ENCODE data around the gene KCNH2. TPM values are rescaled to one million over a fixed set of nuclear protein-coding genes. Genes with fewer than 3 reads are reported as not detected.

KCNH2 gene
- total RNA-seq, 2 experiments from 2014 or later, result not detected

DNA sequence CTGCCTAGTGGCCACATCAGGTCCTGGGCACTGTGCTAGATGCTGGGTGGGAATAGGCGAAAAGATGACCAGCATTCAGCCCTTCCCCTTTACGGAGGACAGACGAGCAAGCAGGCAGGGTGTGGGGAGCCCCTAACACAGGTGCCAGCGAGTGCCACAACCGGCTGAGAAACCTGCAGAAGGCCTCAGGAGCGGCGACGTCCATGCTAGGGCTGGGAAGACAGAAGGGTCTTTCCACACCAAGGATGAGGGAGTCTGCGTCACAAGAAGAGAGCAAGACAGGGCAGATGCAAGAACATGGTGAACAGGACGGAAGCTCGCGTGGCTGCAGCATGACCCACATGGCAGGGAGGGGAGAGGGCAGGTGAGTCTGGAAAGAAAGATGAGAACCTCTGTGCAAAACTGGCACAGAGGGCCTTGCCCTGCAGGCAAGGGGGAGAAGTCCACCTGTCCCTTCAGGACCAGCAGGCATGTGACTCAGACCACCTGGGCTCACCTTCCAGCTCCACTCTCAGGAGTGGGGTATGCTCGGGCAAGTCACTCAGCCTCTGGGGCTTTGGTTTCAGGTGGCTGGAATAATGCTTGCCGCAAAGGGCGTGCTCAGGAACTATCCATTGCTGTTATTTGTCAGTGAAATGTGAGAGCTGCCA lies 36.6 kb downstream of the KCNH2 start:
- Mint-ChIP-seq H3K27me3 (ENCODE audit: low read depth) (peaks cover 14% of the 10 kb centered on the region), H3K27ac (peak overlapping the region; percentile 60), H3K4me3 (no peak overlapping the region), H3K36me3 (ENCODE audit: low read depth) (no peaks in the 10 kb centered on the region), H3K9me3 (ENCODE audit: insufficient read depth) (no peaks in the 10 kb centered on the region), H3K4me1 (ENCODE audit: low read depth) (peaks cover 41% of the 10 kb centered on the region)
- POLR2A ChIA-PET, result no interaction called here
- DNase-seq, result no peak
- no peak for ATAC-seq
- CTCF ChIA-PET, result interaction anchor here (0.7 kb wide), 1 partner anchor 43 kb away, joined by 3 read pairs; no protein-coding TSS in a partner anchor

DNA sequence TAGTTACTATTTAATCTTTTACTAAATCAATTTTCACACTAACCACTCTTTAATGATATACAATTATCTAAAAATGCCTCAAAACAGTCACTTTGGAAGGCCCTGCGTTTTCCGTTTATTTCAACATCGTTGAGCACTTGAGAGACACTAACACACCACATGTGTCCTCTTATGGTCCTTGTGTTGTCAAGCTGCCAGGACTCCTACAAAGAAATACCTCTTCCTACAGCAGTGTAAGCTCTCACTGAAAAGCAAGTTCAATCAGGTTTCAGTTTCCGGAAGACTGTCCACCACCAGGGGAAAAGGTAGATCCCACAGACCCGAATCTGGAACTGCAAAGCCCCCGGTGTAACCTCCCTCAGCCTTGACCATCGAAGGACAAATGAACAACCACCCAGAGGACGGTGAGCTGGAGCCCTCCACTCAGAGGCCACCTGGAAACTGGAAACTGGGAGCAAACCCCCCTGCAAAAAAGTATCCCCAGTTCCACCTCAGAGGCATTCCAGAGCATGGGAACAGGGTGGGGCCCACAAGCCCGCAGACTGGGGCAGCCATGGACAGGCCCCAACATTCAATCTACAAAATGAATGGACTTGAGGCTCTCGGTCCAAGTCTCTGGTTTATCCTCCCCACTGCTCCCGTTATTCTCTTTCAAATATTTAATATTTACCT lies 37.6 kb downstream of the KCNH2 start:
- Mint-ChIP-seq H3K27me3 (ENCODE audit: low read depth) (peaks cover 18% of the 10 kb centered on the region), H3K27ac (no peak overlapping the region), H3K4me1 (ENCODE audit: low read depth) (peaks cover 41% of the 10 kb centered on the region), H3K4me3 (no peak overlapping the region), H3K36me3 (ENCODE audit: low read depth) (no peaks in the 10 kb centered on the region), H3K9me3 (ENCODE audit: insufficient read depth) (no peaks in the 10 kb centered on the region)
- CTCF ChIA-PET, result interaction anchor here (1.3 kb wide), 1 partner anchor 171 kb away, joined by 3 read pairs; no protein-coding TSS in a partner anchor
- POLR2A ChIA-PET, result no interaction called here
- no peak for DNase-seq
- no peak for ATAC-seq

DNA sequence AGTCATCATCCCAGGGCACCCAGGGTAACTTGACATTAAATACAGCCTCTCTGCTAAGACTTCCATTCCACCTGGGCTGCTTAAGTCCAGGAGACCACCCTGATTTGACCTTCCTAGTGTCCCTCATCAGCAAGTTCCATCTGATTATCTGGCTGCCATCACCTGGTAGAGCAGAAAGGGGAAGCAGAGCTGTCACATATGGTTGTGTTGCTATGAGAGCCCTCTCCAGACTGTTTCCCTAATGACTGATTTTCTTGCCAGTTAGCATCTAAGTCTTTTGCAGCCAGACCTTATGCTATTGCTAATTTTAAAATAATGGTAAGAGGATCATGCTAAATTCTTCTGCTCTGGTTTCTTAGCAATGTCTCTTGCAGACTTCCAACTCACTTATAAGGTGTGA lies 38.7 kb downstream of the KCNH2 start:
- no peaks in the 10 kb centered on the region for H3K36me3 Mint-ChIP-seq (ENCODE audit: low read depth)
- no peaks in the 10 kb centered on the region for H3K9me3 Mint-ChIP-seq (ENCODE audit: insufficient read depth)
- H3K27me3 Mint-ChIP-seq (ENCODE audit: low read depth), result peaks cover 16% of the 10 kb centered on the region
- CTCF ChIA-PET, result interaction anchor here (1.1 to 1.3 kb wide), 3 partner anchors 23 to 172 kb away, joined by 3 to 4 read pairs (median 3); no protein-coding TSS in a partner anchor
- no peak for DNase-seq
- ATAC-seq, result no peak
- POLR2A ChIA-PET, result no interaction called here
- H3K4me3 Mint-ChIP-seq, result no peak overlapping the region
- no peak overlapping the region for H3K27ac Mint-ChIP-seq
- H3K4me1 Mint-ChIP-seq (ENCODE audit: low read depth), result peaks cover 41% of the 10 kb centered on the region

DNA sequence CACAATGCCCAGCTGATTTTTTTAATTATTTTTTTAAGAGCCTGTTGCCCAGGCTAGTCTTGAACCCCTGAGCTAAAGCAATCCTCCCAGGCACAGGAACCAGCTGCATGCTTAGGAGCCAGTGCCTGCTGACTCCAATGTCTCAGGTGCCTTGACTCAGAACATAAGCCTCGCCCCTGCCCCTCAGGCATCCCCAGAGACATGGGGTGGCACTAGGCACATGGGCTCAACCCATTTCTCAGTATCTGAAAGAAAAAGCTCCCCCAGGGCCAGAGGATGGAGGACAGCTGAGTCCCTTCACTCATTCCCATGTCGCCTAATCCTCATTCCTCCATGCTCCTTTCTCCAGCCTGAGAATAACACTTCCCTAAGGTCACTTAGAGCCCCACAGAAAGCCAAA lies 39.1 kb downstream of the KCNH2 start:
- Mint-ChIP-seq H3K9me3 (ENCODE audit: insufficient read depth) (no peaks in the 10 kb centered on the region), H3K4me1 (ENCODE audit: low read depth) (peaks cover 41% of the 10 kb centered on the region), H3K27me3 (ENCODE audit: low read depth) (peaks cover 16% of the 10 kb centered on the region), H3K4me3 (no peak overlapping the region), H3K36me3 (ENCODE audit: low read depth) (no peaks in the 10 kb centered on the region), H3K27ac (no peak overlapping the region)
- ChIA-PET POLR2A (no interaction called here), CTCF (interaction anchor here (1.1 to 1.7 kb wide), 4 partner anchors 23 to 61 kb away, joined by 3 to 6 read pairs (median 4); no protein-coding TSS in a partner anchor)
- ATAC-seq, result no peak
- DNase-seq, result no peak

DNA sequence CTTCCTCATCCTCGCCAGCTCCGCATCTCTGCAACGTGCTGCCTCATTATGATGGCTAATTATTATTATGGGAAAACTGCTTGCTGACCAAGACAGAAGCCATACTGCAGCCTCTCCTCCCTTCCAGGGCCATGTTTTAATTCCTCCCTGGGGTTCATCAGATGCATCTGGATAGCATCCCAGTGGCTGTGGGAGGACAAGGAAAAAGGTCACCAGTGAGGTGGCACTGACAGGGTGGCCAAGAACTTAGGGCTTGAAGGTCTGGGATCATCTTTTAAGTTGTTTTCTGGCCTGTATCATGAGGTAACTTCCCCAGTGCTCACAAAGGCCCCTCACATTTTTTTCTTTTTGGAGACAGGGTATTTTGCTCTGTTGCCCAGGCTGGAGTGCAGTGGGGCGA lies 39.6 kb downstream of the KCNH2 start:
- Mint-ChIP-seq H3K27me3 (ENCODE audit: low read depth) (peaks cover 16% of the 10 kb centered on the region), H3K4me1 (ENCODE audit: low read depth) (peaks cover 41% of the 10 kb centered on the region), H3K36me3 (ENCODE audit: low read depth) (no peaks in the 10 kb centered on the region), H3K27ac (no peak overlapping the region), H3K4me3 (no peak overlapping the region), H3K9me3 (ENCODE audit: insufficient read depth) (no peaks in the 10 kb centered on the region)
- CTCF ChIA-PET, result interaction anchor here (1.1 to 1.7 kb wide), 5 partner anchors 18 to 70 kb away, joined by 3 to 6 read pairs (median 4); no protein-coding TSS in a partner anchor
- ATAC-seq (no peak), DNase-seq (no peak)
- POLR2A ChIA-PET, result no interaction called here

DNA sequence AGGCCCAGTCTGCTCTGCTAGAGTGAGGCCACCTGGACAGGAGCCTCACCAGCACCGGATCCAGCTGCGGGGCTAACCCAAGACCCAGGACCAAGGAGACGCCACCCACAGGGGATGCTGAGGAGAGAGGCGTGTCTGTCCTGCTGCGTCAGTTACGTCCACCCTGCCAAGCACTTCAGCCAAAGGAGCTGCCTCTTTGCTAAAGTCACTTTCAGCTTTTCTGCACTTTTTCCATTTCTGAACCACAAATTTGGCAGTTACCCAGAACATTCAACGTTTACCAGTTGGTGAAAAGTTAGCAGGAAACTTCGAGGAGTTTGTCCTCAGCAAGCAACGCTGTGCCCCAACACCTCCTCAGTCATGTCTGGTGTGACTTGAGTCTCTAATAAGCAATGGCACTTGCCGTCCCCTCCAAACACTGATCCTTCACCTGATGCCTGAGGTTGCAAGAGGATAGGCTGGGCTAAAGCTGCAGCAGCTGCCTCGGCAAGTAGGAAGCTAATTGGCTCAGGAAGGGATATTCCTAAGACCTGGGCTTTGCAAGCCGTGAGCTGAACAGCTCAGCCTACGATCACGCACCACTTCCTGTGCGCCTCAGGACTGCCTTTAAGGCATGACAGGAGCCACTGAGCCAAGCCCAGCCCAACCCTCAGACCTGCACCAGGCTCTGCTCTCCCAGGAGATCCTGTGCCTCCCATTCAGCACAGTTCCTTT lies 40.1 kb downstream of the KCNH2 start:
- peak; percentile 63 for ATAC-seq
- peak; percentile 48 for DNase-seq
- Mint-ChIP-seq H3K9me3 (ENCODE audit: insufficient read depth) (no peaks in the 10 kb centered on the region), H3K27ac (no peak overlapping the region), H3K4me3 (peak overlapping the region; percentile 28), H3K27me3 (ENCODE audit: low read depth) (peaks cover 16% of the 10 kb centered on the region), H3K4me1 (ENCODE audit: low read depth) (peaks cover 39% of the 10 kb centered on the region), H3K36me3 (ENCODE audit: low read depth) (no peaks in the 10 kb centered on the region)
- ChIA-PET POLR2A (interaction anchor here (0.5 kb wide), 1 partner anchor 431 kb away, joined by 3 read pairs; no protein-coding TSS in a partner anchor), CTCF (interaction anchor here (1.1 to 1.7 kb wide), 5 partner anchors 18 to 70 kb away, joined by 3 to 6 read pairs (median 4); no protein-coding TSS in a partner anchor)

DNA sequence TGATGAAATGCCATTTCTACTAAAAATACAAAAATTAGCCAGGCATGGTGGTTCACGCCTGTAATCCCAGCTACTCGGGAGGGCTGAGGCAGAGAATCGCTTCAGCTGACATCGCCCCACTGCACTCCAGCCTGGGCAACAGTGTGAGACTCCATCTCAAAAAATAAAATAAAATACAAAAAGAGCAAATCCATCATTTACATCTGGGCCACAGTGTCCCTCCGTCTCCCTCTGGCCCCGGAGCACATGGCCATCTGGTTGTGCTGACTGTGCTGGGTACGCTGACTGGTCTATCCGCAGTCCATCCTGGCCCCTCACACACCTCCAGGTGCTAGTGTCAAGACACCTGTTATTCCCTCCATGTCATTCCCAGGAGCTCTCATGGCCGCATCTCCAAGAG lies 42.1 kb downstream of the KCNH2 start:
- no peak overlapping the region for H3K4me3 Mint-ChIP-seq
- H3K9me3 Mint-ChIP-seq (ENCODE audit: insufficient read depth), result no peaks in the 10 kb centered on the region
- H3K27me3 Mint-ChIP-seq (ENCODE audit: low read depth), result peaks cover 17% of the 10 kb centered on the region
- ATAC-seq, result no peak
- no peak overlapping the region for H3K27ac Mint-ChIP-seq
- ChIA-PET POLR2A (no interaction called here), CTCF (no interaction called here)
- peaks cover 26% of the 10 kb centered on the region for H3K4me1 Mint-ChIP-seq (ENCODE audit: low read depth)
- H3K36me3 Mint-ChIP-seq (ENCODE audit: low read depth), result no peaks in the 10 kb centered on the region
- DNase-seq, result no peak

DNA sequence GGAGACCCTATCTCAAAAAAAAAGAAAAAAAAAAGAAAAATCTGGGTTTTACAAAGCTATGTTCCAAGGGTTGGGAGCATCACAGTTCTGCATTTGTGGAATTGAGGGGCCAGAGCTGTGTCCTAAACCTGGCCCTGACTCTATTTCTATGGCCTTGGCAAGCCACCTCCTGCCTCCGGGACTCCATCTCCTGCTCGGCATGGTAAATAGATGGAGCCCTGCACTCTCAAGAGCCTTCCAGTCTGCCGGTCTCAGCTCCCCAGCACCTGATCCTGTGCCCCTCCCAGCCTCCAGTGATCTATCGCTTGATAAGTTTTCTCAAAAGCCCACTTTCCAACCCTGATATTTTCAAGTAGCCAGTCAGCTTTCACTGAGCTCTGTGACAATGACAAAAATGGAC lies 43.0 kb downstream of the KCNH2 start:
- H3K36me3 Mint-ChIP-seq (ENCODE audit: low read depth), result no peaks in the 10 kb centered on the region
- no peak overlapping the region for H3K4me3 Mint-ChIP-seq
- ChIA-PET POLR2A (interaction anchor here (0.6 kb wide), 3 partner anchors 66 to 1902 kb away, joined by 3 to 4 read pairs (median 3); no protein-coding TSS in a partner anchor), CTCF (no interaction called here)
- H3K27me3 Mint-ChIP-seq (ENCODE audit: low read depth), result peaks cover 17% of the 10 kb centered on the region
- DNase-seq (no peak), ATAC-seq (no peak)
- H3K9me3 Mint-ChIP-seq (ENCODE audit: insufficient read depth), result no peaks in the 10 kb centered on the region
- H3K4me1 Mint-ChIP-seq (ENCODE audit: low read depth), result peaks cover 29% of the 10 kb centered on the region
- no peak overlapping the region for H3K27ac Mint-ChIP-seq

DNA sequence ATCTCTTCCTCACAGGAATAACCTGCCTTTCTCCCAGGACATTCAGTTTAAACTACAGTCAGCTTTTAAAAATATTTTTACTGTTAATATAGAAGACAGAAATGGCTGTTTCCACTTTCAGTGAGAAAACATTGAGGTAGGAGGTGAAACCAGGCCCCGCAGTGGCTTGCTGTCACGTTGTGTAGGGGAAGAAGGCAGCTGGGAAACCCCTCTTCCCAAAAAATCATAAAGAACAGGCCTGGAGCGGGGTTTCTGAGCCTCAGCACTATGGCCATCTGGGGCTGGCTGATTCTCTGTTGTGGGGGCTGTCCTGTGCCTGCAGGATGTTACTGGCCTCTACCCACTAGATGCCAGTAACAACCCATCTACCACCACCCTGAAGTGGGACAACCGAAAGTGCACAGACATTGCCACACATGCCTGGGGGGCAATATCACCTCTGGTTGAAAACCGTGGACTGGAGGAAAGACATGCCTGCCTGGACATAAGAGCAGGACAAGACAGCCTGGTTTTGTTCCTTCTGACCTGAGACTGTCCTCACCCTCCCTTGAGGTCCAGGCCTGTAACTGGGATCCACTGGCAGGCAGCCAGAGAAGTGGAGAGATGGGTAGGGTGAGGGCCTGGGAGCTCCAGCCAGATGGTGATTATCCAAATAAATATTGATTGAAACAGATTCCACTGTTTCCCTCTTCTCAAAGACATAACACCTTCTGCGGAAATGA lies 43.9 kb downstream of the KCNH2 start:
- Mint-ChIP-seq H3K9me3 (ENCODE audit: insufficient read depth) (no peaks in the 10 kb centered on the region), H3K36me3 (ENCODE audit: low read depth) (no peaks in the 10 kb centered on the region), H3K4me1 (ENCODE audit: low read depth) (peaks cover 26% of the 10 kb centered on the region), H3K27ac (no peak overlapping the region), H3K4me3 (no peak overlapping the region), H3K27me3 (ENCODE audit: low read depth) (peaks cover 21% of the 10 kb centered on the region)
- ChIA-PET CTCF (no interaction called here), POLR2A (no interaction called here)
- no peak for ATAC-seq
- DNase-seq, result no peak

DNA sequence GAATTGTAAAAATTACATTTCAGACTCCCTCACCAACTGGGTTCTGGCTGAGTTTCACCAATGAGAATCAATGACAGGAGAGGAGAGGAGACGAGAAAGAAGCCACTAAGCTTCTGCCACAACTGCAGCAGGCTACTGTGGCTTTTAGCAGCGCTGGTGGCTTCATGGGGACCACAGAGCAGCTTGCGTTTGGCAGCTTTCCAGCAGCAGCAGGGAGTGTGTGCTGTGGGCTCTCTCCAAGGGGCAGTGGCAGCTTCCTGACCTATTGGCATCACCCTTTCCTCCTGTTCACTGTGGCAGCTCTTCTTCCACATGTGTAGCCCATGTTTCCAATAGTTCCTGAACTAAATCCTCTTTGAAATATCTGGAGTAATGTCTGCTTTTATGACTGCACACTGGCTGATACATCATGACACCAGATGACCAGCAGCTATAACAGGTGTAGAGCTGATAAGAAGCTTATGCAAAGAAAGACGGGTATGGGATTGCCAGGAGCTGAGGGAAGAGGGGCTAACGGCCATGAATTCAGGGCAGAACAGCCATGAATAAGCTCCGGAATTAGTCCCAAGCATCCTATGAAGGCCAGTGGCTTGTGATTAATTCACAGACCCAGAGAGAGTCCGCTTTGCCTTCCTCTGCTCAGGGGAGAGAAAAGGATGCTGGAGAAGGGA lies 46.8 kb downstream of the KCNH2 start:
- CTCF ChIA-PET, result interaction anchor here (0.8 to 2.9 kb wide), 5 partner anchors 11 to 54 kb away, joined by 3 to 12 read pairs (median 3); no protein-coding TSS in a partner anchor
- H3K27ac Mint-ChIP-seq, result no peak overlapping the region
- H3K36me3 Mint-ChIP-seq (ENCODE audit: low read depth), result no peaks in the 10 kb centered on the region
- POLR2A ChIA-PET, result interaction anchor here (0.6 to 0.7 kb wide), 2 partner anchors 53 to 88 kb away, joined by 3 read pairs; no protein-coding TSS in a partner anchor
- no peak overlapping the region for H3K4me3 Mint-ChIP-seq
- ATAC-seq, result peak; percentile 83
- peaks cover 9% of the 10 kb centered on the region for H3K4me1 Mint-ChIP-seq (ENCODE audit: low read depth)
- DNase-seq, result peak; percentile 61
- peaks cover 28% of the 10 kb centered on the region for H3K27me3 Mint-ChIP-seq (ENCODE audit: low read depth)
- H3K9me3 Mint-ChIP-seq (ENCODE audit: insufficient read depth), result no peaks in the 10 kb centered on the region

DNA sequence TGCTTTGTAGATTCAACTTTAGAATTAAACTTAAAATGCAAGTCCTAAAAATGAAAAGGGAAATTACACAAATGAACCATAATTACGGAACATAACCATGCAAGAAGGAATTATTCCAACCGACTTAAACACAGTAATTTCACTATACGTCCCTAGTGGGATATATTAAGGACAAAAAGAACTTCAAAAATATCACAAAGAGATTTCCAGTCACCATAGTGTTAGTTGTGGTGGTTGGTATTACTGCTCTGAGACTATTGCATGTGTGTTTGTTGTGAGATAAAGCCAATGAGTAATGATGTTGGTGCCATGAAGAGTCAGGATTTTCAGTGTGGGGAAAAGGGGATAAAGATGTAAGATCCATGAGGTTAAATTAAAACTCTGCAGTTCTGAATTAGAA lies 49.6 kb downstream of the KCNH2 start:
- no peaks in the 10 kb centered on the region for H3K36me3 Mint-ChIP-seq (ENCODE audit: low read depth)
- ChIA-PET CTCF (interaction anchor here (0.9 to 1.3 kb wide), 3 partner anchors 19 to 52 kb away, joined by 4 read pairs; no protein-coding TSS in a partner anchor), POLR2A (no interaction called here)
- no peak overlapping the region for H3K27ac Mint-ChIP-seq
- H3K4me1 Mint-ChIP-seq (ENCODE audit: low read depth), result peaks cover 22% of the 10 kb centered on the region
- peaks cover 41% of the 10 kb centered on the region for H3K27me3 Mint-ChIP-seq (ENCODE audit: low read depth)
- DNase-seq (no peak), ATAC-seq (no peak)
- H3K9me3 Mint-ChIP-seq (ENCODE audit: insufficient read depth), result no peaks in the 10 kb centered on the region
- no peak overlapping the region for H3K4me3 Mint-ChIP-seq

Data from activated CD8-positive, alpha-beta T cell treated with anti-CD3 and anti-CD28 coated beads, Interleukin-2, amount 10 ng/mL, durations not matched to agents 7 days and 5 days (primary cell).